ENCODE data around the gene RNF213.
"Not testable (repeated sequence)": the region's sequence is repeated elsewhere in the genome, so short reads cannot be mapped to it uniquely, and the experiment has no call there.

Gene RNF213

GRCh38 chr17:80297996-80298560, 37.4 kb downstream of the RNF213 start:
- no peak overlapping the region for H3K9ac ChIP-seq (ENCODE audit: low read depth in 1 of 2, low read length in 2 of 2)
- H3K27me3 ChIP-seq (ENCODE audit: control insufficient read depth in 2 of 2, insufficient read depth in 2 of 2, low read length in 2 of 2) = no peaks in the 10 kb centered on the region
- no peaks in the 10 kb centered on the region for H3K4me1 ChIP-seq (ENCODE audit: control insufficient read depth in 2 of 2, insufficient read depth in 2 of 2, low read length in 2 of 2)
- H3K36me3 ChIP-seq (ENCODE audit: control insufficient read depth in 2 of 2, insufficient read depth in 2 of 2, low read length in 2 of 2) = peaks cover 60 to 76% of the 10 kb centered on the region in 2 donors
- no peaks in the 10 kb centered on the region for H3K9me3 ChIP-seq (ENCODE audit: control insufficient read depth in 2 of 2, low read length in 2 of 2)
- no peak overlapping the region for H3K27ac ChIP-seq (ENCODE audit: low read depth in 2 of 2, low read length in 2 of 2)
- H3K4me3 ChIP-seq (ENCODE audit: low read length in 2 of 2) = no peak overlapping the region

- H3K4me3 ChIP-seq (ENCODE audit: low read length in 2 of 2); H3K4me1 ChIP-seq (ENCODE audit: control insufficient read depth in 2 of 2, insufficient read depth in 2 of 2, low read length in 2 of 2); H3K27me3 ChIP-seq (ENCODE audit: control insufficient read depth in 2 of 2, insufficient read depth in 2 of 2, low read length in 2 of 2); H3K27ac ChIP-seq (ENCODE audit: low read depth in 2 of 2, low read length in 2 of 2); H3K9ac ChIP-seq (ENCODE audit: low read depth in 1 of 2, low read length in 2 of 2); H3K9me3 ChIP-seq (ENCODE audit: control insufficient read depth in 2 of 2, low read length in 2 of 2): not testable (repeated sequence)
- H3K36me3 ChIP-seq (ENCODE audit: control insufficient read depth in 2 of 2, insufficient read depth in 2 of 2, low read length in 2 of 2) = peaks cover 64 to 78% of the 10 kb centered on the region in 2 donors
Measured at GRCh38 chr17:80299350-80300100, 38.9 kb downstream of the RNF213 start.

- H3K9me3 ChIP-seq (ENCODE audit: control insufficient read depth in 2 of 2, low read length in 2 of 2); H3K4me3 ChIP-seq (ENCODE audit: low read length in 2 of 2); H3K27me3 ChIP-seq (ENCODE audit: control insufficient read depth in 2 of 2, insufficient read depth in 2 of 2, low read length in 2 of 2); H3K27ac ChIP-seq (ENCODE audit: low read depth in 2 of 2, low read length in 2 of 2); H3K9ac ChIP-seq (ENCODE audit: low read depth in 1 of 2, low read length in 2 of 2); H3K4me1 ChIP-seq (ENCODE audit: control insufficient read depth in 2 of 2, insufficient read depth in 2 of 2, low read length in 2 of 2): not testable (repeated sequence)
- peaks cover 61 to 73% of the 10 kb centered on the region in 2 donors for H3K36me3 ChIP-seq (ENCODE audit: control insufficient read depth in 2 of 2, insufficient read depth in 2 of 2, low read length in 2 of 2)
Measured at GRCh38 chr17:80300756-80301155, 40.1 kb downstream of the RNF213 start.

- Histone ChIP-seq H3K9ac (ENCODE audit: low read depth in 1 of 2, low read length in 2 of 2) (no peak overlapping the region), H3K36me3 (ENCODE audit: control insufficient read depth in 2 of 2, insufficient read depth in 2 of 2, low read length in 2 of 2) (peaks cover 65 to 72% of the 10 kb centered on the region in 2 donors)
Measured at GRCh38 chr17:80303824-80304223, 43.2 kb downstream of the RNF213 start.

GRCh38 chr17:80307994-80308691, 47.5 kb downstream of the RNF213 start:
- Histone ChIP-seq H3K9me3 (ENCODE audit: control insufficient read depth in 2 of 2, low read length in 2 of 2) (peaks cover 0 to 3% of the 10 kb centered on the region in 2 donors), H3K27ac (ENCODE audit: low read depth in 2 of 2, low read length in 2 of 2) (no peak overlapping the region), H3K4me1 (ENCODE audit: control insufficient read depth in 2 of 2, insufficient read depth in 2 of 2, low read length in 2 of 2) (no peaks in the 10 kb centered on the region), H3K4me3 (ENCODE audit: low read length in 2 of 2) (no peak overlapping the region), H3K9ac (ENCODE audit: low read depth in 1 of 2, low read length in 2 of 2) (no peak overlapping the region), H3K36me3 (ENCODE audit: control insufficient read depth in 2 of 2, insufficient read depth in 2 of 2, low read length in 2 of 2) (peaks cover 62 to 69% of the 10 kb centered on the region in 2 donors), H3K27me3 (ENCODE audit: control insufficient read depth in 2 of 2, insufficient read depth in 2 of 2, low read length in 2 of 2) (no peaks in the 10 kb centered on the region)

More at GRCh38 chr17:80303824-80304223, 43.2 kb downstream of the RNF213 start:
- no peak overlapping the region for H3K27ac ChIP-seq (ENCODE audit: low read depth in 2 of 2, low read length in 2 of 2)
- H3K9me3 ChIP-seq (ENCODE audit: control insufficient read depth in 2 of 2, low read length in 2 of 2) = peaks cover 0 to 3% of the 10 kb centered on the region in 2 donors
- H3K4me1 ChIP-seq (ENCODE audit: control insufficient read depth in 2 of 2, insufficient read depth in 2 of 2, low read length in 2 of 2) = no peaks in the 10 kb centered on the region
- H3K27me3 ChIP-seq (ENCODE audit: control insufficient read depth in 2 of 2, insufficient read depth in 2 of 2, low read length in 2 of 2) = no peaks in the 10 kb centered on the region
- H3K4me3 ChIP-seq (ENCODE audit: low read length in 2 of 2) = no peak overlapping the region

GRCh38 chr17:80308692-80309517, 48.3 kb downstream of the RNF213 start:
- Histone ChIP-seq H3K27ac (ENCODE audit: low read depth in 2 of 2, low read length in 2 of 2) (no peak overlapping the region), H3K27me3 (ENCODE audit: control insufficient read depth in 2 of 2, insufficient read depth in 2 of 2, low read length in 2 of 2) (no peaks in the 10 kb centered on the region), H3K9me3 (ENCODE audit: control insufficient read depth in 2 of 2, low read length in 2 of 2) (peaks cover 0 to 3% of the 10 kb centered on the region in 2 donors), H3K36me3 (ENCODE audit: control insufficient read depth in 2 of 2, insufficient read depth in 2 of 2, low read length in 2 of 2) (peaks cover 63 to 71% of the 10 kb centered on the region in 2 donors), H3K9ac (ENCODE audit: low read depth in 1 of 2, low read length in 2 of 2) (no peak overlapping the region), H3K4me1 (ENCODE audit: control insufficient read depth in 2 of 2, insufficient read depth in 2 of 2, low read length in 2 of 2) (no peaks in the 10 kb centered on the region), H3K4me3 (ENCODE audit: low read length in 2 of 2) (no peak overlapping the region)

GRCh38 chr17:80311216-80311827, 50.7 kb downstream of the RNF213 start:
- H3K27ac ChIP-seq (ENCODE audit: low read depth in 2 of 2, low read length in 2 of 2) = no peak overlapping the region
- H3K9ac ChIP-seq (ENCODE audit: low read depth in 1 of 2, low read length in 2 of 2) = no peak overlapping the region
- no peak overlapping the region for H3K4me3 ChIP-seq (ENCODE audit: low read length in 2 of 2)
- no peaks in the 10 kb centered on the region for H3K9me3 ChIP-seq (ENCODE audit: control insufficient read depth in 2 of 2, low read length in 2 of 2)
- no peaks in the 10 kb centered on the region for H3K4me1 ChIP-seq (ENCODE audit: control insufficient read depth in 2 of 2, insufficient read depth in 2 of 2, low read length in 2 of 2)
- peaks cover 46 to 59% of the 10 kb centered on the region in 2 donors for H3K36me3 ChIP-seq (ENCODE audit: control insufficient read depth in 2 of 2, insufficient read depth in 2 of 2, low read length in 2 of 2)
- no peaks in the 10 kb centered on the region for H3K27me3 ChIP-seq (ENCODE audit: control insufficient read depth in 2 of 2, insufficient read depth in 2 of 2, low read length in 2 of 2)

- Histone ChIP-seq H3K9ac (ENCODE audit: low read depth in 1 of 2, low read length in 2 of 2) (no peak overlapping the region), H3K36me3 (ENCODE audit: control insufficient read depth in 2 of 2, insufficient read depth in 2 of 2, low read length in 2 of 2) (peaks cover 55 to 67% of the 10 kb centered on the region in 2 donors)
Measured at GRCh38 chr17:80312621-80313135, 52.0 kb downstream of the RNF213 start.

GRCh38 chr17:80313160-80313829, 52.6 kb downstream of the RNF213 start:
- Histone ChIP-seq H3K9me3 (ENCODE audit: control insufficient read depth in 2 of 2, low read length in 2 of 2) (no peaks in the 10 kb centered on the region), H3K27ac (ENCODE audit: low read depth in 2 of 2, low read length in 2 of 2) (no peak overlapping the region), H3K9ac (ENCODE audit: low read depth in 1 of 2, low read length in 2 of 2) (no peak overlapping the region), H3K4me1 (ENCODE audit: control insufficient read depth in 2 of 2, insufficient read depth in 2 of 2, low read length in 2 of 2) (no peaks in the 10 kb centered on the region), H3K27me3 (ENCODE audit: control insufficient read depth in 2 of 2, insufficient read depth in 2 of 2, low read length in 2 of 2) (no peaks in the 10 kb centered on the region), H3K36me3 (ENCODE audit: control insufficient read depth in 2 of 2, insufficient read depth in 2 of 2, low read length in 2 of 2) (peaks cover 53 to 66% of the 10 kb centered on the region in 2 donors), H3K4me3 (ENCODE audit: low read length in 2 of 2) (no peak overlapping the region)

More at GRCh38 chr17:80312621-80313135, 52.0 kb downstream of the RNF213 start:
- no peak overlapping the region for H3K4me3 ChIP-seq (ENCODE audit: low read length in 2 of 2)
- H3K4me1 ChIP-seq (ENCODE audit: control insufficient read depth in 2 of 2, insufficient read depth in 2 of 2, low read length in 2 of 2) = no peaks in the 10 kb centered on the region
- no peaks in the 10 kb centered on the region for H3K9me3 ChIP-seq (ENCODE audit: control insufficient read depth in 2 of 2, low read length in 2 of 2)
- no peaks in the 10 kb centered on the region for H3K27me3 ChIP-seq (ENCODE audit: control insufficient read depth in 2 of 2, insufficient read depth in 2 of 2, low read length in 2 of 2)
- no peak overlapping the region for H3K27ac ChIP-seq (ENCODE audit: low read depth in 2 of 2, low read length in 2 of 2)
